ENCODE data around the gene PFKFB4. TPM values are rescaled to one million over a fixed set of nuclear protein-coding genes. Genes with fewer than 3 reads are reported as not detected.

Gene PFKFB4
- total RNA-seq, 1 donor from 2014 or later: 22.4 TPM

DNA sequence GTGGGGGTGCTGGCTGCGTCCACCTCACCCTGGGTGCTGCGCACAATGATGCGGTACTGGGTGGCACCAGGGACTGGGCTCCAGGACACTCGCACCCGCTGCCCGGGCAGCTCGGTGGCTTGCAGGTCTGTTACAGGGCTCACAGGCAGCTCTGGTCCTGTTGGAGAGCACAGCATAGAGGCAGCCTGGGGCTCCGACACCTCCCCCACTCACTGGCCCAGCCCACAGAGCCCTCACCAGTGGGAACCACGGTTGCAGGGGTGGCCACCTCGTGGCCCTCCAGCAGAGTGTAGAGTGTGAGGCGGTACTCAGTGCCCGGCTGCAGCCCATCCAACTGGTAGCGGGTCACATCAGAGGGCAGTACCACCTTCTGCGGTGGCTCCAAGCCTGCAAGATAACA, 34.8 kb upstream of the PFKFB4 start:
- TF ChIP-seq, protein P1, sequence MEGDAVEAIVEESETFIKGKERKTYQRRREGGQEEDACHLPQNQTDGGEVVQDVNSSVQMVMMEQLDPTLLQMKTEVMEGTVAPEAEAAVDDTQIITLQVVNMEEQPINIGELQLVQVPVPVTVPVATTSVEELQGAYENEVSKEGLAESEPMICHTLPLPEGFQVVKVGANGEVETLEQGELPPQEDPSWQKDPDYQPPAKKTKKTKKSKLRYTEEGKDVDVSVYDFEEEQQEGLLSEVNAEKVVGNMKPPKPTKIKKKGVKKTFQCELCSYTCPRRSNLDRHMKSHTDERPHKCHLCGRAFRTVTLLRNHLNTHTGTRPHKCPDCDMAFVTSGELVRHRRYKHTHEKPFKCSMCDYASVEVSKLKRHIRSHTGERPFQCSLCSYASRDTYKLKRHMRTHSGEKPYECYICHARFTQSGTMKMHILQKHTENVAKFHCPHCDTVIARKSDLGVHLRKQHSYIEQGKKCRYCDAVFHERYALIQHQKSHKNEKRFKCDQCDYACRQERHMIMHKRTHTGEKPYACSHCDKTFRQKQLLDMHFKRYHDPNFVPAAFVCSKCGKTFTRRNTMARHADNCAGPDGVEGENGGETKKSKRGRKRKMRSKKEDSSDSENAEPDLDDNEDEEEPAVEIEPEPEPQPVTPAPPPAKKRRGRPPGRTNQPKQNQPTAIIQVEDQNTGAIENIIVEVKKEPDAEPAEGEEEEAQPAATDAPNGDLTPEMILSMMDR (IDR thresholded peaks at IDR 0.05; ENCODE audit: insufficient read depth, low read length, poor library complexity, severe bottlenecking): no peak
- H3K27me3 ChIP-seq (ENCODE audit: control insufficient read depth, insufficient read depth, low read length): no peaks in the 10 kb centered on the region
- no peak for DNase-seq (ENCODE audit: low read depth)
- no peak overlapping the region for H3K4me3 ChIP-seq (ENCODE audit: low read depth, low read length)
- H3K36me3 ChIP-seq (ENCODE audit: control insufficient read depth, insufficient read depth, low read length): peaks cover 4% of the 10 kb centered on the region

DNA sequence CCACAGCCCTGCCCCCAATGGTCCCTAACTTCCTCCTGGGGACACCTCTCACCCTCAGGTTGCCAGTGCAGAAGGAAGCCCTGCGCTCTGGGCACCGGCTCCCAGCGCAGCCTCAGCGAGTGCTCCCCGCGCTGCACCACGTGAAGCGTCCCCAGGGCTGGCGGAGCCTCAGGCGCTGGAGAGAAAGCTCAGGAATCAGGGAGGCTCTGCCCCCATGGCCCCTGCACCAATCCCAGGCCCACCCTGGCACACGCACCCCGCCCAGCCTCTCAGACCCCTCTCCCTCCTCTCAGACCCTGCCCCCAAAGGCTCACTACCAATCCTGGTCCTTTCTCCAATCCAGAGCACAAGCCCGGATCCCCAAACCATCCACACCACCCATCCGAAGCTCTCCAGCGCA, 31.6 kb upstream of the PFKFB4 start:
- TF ChIP-seq, protein P1 (IDR thresholded peaks at IDR 0.05; ENCODE audit: insufficient read depth, low read length, poor library complexity, severe bottlenecking): no peak
- Histone ChIP-seq H3K27me3 (ENCODE audit: control insufficient read depth, insufficient read depth, low read length) (no peaks in the 10 kb centered on the region), H3K36me3 (ENCODE audit: control insufficient read depth, insufficient read depth, low read length) (peaks cover 6% of the 10 kb centered on the region), H3K4me3 (ENCODE audit: low read depth, low read length) (no peak overlapping the region)
- DNase-seq (ENCODE audit: low read depth): no peak

DNA sequence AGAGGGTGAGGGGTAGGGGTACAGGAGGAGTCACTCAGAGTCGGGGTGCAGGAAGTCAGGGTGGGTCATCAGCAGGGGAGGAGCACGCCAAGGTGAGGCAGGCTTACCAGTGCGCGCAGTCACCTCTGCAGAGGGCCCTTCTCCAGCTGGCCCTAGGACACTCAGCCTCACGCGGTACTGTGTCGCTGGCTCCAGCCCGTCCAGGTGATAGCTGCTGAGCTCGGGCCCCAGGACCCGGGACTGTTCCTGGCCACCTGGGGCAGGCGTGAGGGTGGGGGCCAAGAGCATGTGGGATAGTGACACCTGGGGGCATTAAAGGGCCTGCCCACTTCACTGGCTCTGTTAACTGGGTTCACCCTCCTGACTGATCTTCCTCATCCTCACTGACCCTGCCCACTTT, 31.1 kb upstream of the PFKFB4 start:
- Histone ChIP-seq H3K4me3 (ENCODE audit: low read depth, low read length) (no peak overlapping the region), H3K36me3 (ENCODE audit: control insufficient read depth, insufficient read depth, low read length) (peaks cover 7% of the 10 kb centered on the region), H3K27me3 (ENCODE audit: control insufficient read depth, insufficient read depth, low read length) (no peaks in the 10 kb centered on the region)
- TF ChIP-seq, protein P1 (IDR thresholded peaks at IDR 0.05; ENCODE audit: insufficient read depth, low read length, poor library complexity, severe bottlenecking): no peak
- DNase-seq (ENCODE audit: low read depth): no peak

DNA sequence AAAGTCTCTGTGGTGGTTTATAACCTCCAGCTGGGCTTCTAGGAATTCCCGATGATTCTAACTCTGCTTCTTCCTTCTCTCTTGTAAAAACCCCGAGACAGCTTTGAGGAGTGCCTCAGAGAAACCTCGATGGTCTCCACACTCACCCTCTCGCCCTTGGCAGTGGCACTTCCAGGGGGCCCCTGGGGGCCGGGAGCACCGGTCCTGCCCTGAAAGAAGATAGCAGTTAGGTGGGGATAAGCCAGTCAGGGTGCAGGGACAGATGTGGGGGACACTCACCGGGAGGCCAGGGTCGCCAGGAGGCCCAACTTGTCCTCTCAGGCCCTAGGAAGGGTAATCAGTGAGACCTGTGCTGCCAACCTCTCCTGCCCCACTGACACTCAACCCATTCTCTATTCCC, 28.8 kb upstream of the PFKFB4 start:
- TF ChIP-seq, protein P1 (IDR thresholded peaks at IDR 0.05; ENCODE audit: insufficient read depth, low read length, poor library complexity, severe bottlenecking): no peak
- Histone ChIP-seq H3K4me3 (ENCODE audit: low read depth, low read length) (no peak overlapping the region), H3K36me3 (ENCODE audit: control insufficient read depth, insufficient read depth, low read length) (peaks cover 10% of the 10 kb centered on the region), H3K27me3 (ENCODE audit: control insufficient read depth, insufficient read depth, low read length) (no peaks in the 10 kb centered on the region)
- DNase-seq (ENCODE audit: low read depth): no peak

DNA sequence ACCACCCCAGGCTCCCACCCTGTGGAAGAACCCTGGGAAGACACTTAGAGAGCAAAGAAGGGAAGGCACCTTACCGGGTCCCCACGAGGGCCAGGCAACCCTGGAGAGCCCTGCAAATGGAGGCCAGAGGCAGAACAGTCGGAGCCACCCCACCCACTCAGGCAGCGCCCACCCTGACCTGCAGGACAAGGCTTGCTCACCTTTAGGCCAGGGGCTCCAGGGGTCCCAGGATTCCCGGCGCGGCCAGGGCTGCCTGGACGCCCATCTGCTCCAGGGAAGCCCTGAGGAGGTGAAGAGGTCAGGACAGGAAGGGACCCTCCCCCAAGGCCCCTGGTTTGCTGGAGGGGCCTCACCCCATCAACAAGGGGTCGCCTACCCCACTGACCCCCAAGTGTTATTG, 28.2 kb upstream of the PFKFB4 start:
- Histone ChIP-seq H3K36me3 (ENCODE audit: control insufficient read depth, insufficient read depth, low read length) (peaks cover 10% of the 10 kb centered on the region), H3K27me3 (ENCODE audit: control insufficient read depth, insufficient read depth, low read length) (no peaks in the 10 kb centered on the region), H3K4me3 (ENCODE audit: low read depth, low read length) (no peak overlapping the region)
- TF ChIP-seq, protein P1 (IDR thresholded peaks at IDR 0.05; ENCODE audit: insufficient read depth, low read length, poor library complexity, severe bottlenecking): no peak
- DNase-seq (ENCODE audit: low read depth): no peak

DNA sequence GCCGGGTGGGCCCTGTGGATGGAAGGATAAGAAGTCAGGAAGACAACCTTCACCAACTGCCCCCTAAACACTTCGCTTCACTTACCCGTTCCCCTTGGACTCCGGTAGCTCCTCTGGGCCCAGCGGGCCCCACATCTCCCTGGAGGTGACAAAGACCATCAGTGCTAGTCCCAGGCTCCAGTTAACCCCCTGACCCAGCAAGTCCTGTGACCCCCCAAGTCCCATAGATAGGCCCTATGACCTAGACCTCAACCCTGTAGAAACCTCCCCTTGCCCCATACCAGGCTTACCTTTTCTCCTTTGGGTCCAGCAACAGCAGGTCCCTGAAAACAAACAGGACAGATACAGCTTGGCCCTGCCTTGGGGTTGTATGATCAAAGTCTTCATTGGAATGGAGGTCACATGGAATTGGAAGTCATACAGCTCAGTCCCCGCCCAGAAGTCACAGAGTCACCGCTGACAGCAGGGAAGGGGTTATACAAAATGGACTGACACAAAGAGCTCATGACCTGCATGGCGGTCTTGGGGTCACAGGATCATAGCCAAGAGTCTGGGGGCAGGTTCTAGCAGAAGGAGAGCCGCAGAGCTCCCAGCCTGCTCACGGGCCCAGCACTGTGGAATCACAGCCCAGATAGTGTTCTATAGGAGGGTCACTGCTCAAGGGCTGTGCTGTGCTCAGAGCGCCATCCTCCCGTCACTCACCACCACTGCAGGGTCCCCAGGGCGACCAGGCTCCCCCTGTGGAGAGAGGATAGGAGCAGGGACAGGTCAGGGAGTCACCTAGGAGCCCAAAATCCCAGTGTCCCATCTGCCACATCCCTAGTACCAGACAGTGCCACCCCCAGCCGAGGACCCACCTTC, 25.2 kb upstream of the PFKFB4 start:
- no peak for DNase-seq (ENCODE audit: low read depth)
- TF ChIP-seq, protein P1 (IDR thresholded peaks at IDR 0.05; ENCODE audit: insufficient read depth, low read length, poor library complexity, severe bottlenecking): no peak
- peaks cover 11% of the 10 kb centered on the region for H3K36me3 ChIP-seq (ENCODE audit: control insufficient read depth, insufficient read depth, low read length)

More for the DNA sequence above, 25.2 kb upstream of the PFKFB4 start:
- Histone ChIP-seq H3K4me3 (ENCODE audit: low read depth, low read length) (no peak overlapping the region), H3K27me3 (ENCODE audit: control insufficient read depth, insufficient read depth, low read length) (no peaks in the 10 kb centered on the region)

All from kidney epithelial cell (primary cell).